ENCODE data around the gene SEPHS2.
"Not testable (repeated sequence)": the region's sequence is repeated elsewhere in the genome, so short reads cannot be mapped to it uniquely, and the experiment has no call there.

The SEPHS2 gene

GRCh38 chr16:30445408-30446202 is at the start of gene SEPHS2:
Gene SEPHS2 (minus strand): TSS chr16:30445874. CDS start chr16:30445727, 147 bp downstream.
- peak; percentile 98 for DNase-seq

DNA sequence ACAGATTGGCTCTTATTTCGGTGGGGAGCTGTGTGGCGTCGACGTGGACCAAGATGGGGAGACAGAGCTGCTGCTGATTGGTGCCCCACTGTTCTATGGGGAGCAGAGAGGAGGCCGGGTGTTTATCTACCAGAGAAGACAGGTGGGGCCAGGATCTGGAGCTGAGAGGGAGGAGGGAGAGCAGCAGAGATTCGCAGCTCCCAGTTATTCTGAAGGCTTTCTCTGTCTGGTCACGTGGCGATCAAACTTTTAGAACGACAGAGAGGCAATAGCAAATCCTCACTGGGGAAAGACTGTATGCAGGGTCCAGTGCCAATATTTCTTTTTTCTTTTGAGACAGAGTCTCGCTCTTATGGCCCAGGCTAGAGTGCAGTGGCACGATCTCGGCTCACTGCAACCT is 49.0 kb upstream of the SEPHS2 start:
- no peak for DNase-seq

GRCh38 chr16:30493941-30494488 is 48.3 kb upstream of the SEPHS2 start:
- no peak for DNase-seq

DNA sequence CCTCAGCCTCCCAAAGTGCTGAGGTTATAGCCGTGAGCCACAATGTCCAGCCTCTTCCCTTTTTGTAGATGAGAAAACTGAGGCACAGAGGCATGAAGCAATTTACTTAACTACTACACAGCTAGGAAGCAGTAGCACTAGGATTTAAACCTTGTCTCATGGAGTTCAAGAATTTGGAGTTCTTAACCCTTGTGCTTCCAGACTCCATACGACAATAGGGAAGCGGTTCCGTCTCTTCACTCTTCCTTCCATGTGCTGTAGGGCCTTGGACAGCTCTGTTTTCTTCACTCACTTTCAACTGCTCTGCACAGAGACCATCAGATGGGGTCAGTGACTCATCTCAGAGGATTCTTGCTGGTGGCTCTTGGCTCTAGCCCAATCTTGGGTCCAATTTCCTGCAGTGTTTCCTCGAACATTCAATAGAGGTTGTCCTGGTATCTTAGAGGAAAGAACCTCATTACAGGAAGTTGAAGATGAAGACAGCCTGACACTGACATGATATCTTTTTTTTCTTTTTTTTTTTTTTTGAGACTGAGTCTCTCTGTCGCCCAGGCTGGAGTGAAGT is 46.2 kb upstream of the SEPHS2 start:
- peak; percentile 20 for DNase-seq

DNA sequence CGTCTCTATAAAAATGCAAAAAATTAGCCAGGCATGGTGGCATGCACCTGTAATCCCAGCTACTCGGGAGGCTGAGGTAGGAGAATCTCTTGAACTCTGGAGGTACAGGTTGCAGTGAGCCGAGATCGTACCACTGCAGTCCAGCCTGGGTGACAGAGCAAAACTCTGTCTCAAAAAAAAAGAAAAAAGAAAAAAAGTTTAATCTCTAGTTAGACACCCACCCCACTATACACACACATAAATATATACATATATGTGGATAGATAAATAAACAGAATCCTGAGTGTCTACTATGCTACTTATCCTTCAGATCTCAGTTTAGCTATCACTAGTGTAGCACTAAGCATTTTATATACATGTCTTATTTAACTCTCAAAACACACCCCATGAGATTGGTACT is 45.6 kb upstream of the SEPHS2 start:
- no peak for DNase-seq

- no peak for DNase-seq
These were observed 44.5 kb upstream of the SEPHS2 start for GRCh38 chr16:30490210-30490609.

DNA sequence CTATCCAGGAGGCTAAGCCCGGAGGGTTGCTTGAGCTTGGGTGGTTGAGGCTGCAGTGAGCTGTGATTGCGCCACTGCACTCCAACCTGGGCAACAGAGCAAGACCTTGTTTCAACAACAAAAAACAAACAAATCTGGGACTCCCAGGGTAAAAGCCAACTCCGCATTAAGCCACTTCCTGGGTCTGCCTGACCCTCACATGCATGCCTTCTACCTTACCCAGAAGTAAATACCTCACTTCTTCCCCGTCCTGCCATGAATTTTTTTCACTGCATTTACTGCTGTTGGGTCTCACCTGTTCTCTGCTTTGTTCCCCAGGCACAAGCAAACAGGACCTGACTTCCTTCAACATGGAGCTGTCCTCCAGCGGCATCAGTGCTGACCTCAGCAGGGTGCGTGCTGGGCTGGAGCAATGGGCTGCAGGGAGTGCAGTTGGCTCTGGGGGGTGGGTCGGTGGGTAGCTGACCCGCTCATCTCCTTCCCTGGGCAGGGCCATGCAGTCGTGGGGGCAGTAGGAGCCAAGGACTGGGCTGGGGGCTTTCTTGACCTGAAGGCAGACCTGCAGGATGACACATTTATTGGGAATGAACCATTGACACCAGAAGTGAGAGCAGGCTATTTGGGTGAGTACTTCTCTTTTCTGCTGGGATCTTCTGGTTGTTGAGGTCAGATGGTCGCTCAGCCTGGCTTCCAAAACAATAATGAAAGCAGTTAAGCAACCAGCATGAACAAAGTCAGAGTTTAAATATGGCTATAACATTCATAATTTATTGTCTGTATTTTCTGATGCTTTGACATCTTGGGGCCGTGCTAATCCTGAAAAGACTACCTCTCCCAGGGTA is 43.3 kb upstream of the SEPHS2 start:
- no peak for DNase-seq

GRCh38 chr16:30485818-30486436 is 40.3 kb upstream of the SEPHS2 start:
- no peak for DNase-seq

GRCh38 chr16:30484887-30485286 is 39.2 kb upstream of the SEPHS2 start:
- no peak for DNase-seq

DNA sequence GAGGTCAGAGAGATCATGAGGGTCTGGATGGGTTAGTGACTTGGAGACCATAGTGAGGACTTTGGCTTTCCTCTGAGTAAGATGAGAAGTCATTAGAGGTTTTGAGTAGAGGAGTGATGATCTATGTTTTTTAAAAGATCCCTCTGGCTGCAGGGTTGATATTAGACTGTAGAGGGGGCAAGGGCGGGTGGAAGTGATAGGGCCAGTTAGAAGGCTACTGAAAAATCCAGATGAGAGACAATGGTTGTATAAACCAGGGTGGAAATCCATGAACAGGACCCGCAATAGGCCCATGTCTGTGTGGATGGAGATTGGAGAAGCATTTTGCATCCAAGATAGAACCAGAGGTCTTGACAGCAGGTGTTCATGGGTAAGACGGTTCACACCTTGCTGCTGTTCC is 36.7 kb upstream of the SEPHS2 start:
- DNase-seq, result no peak

DNA sequence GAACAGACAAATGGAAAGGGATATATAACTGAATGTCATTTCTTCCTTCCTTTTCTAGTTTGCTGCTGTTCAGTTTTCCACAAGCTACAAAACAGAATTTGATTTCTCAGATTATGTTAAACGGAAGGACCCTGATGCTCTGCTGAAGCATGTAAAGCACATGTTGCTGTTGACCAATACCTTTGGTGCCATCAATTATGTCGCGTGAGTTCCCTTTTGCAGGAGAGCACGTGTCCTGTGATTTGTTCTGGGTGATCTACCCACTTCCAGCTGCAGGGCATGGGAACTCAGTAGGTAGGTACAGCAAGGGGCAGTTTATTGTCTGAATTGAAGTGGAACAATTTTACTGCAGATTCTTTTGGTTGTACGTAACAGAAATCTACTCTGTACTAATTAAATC is 35.7 kb upstream of the SEPHS2 start:
- no peak for DNase-seq

DNA sequence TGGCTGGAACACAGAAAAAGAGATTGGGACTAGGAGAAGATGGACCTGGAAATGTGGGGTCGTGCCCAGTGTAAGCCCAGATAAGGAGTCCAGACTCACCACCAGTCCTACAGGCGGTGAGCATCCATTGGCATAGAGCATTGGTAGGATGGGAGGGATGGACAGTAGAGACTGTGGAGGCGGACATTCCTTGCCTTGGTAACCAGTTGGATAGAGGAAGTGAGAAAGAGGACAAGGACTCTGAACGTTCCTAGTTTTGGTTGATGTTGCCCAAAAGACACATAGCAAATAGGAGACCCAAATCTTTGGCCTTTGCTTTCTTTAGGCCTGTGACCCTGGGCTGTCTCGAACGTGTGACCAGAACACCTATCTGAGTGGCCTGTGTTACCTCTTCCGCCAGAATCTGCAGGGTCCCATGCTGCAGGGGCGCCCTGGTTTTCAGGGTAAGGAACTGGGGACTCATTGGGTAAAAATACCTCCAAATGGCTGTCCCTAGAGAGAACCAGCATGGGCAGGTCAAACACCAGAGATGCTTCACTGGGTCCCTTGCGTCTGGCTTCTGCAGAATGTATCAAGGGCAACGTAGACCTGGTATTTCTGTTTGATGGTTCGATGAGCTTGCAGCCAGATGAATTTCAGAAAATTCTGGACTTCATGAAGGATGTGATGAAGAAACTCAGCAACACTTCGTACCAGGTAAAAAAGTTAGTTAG is 33.2 kb upstream of the SEPHS2 start:
- no peak for DNase-seq

GRCh38 chr16:30477773-30478172 is 32.1 kb upstream of the SEPHS2 start:
- not testable (repeated sequence) for DNase-seq

DNA sequence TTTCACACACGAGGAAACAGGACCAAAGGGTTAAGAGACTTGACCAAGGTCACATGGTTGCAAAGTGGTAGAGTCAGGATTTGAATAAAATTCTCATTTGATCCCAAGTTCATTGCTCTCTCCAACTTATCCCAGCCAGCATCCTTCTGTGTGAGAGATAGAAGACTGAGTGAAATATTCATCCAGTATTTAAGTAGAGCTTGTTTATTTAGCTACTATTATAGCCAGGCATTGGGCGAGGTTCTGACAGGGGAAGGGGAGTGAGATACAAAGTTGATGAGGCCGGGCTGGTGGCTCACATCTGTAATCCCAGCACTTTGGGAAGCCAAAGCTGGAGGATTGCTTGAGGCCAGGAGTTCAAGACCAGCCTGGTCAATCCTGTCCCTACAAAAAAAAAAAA is 31.3 kb upstream of the SEPHS2 start:
- DNase-seq, result no peak

DNA sequence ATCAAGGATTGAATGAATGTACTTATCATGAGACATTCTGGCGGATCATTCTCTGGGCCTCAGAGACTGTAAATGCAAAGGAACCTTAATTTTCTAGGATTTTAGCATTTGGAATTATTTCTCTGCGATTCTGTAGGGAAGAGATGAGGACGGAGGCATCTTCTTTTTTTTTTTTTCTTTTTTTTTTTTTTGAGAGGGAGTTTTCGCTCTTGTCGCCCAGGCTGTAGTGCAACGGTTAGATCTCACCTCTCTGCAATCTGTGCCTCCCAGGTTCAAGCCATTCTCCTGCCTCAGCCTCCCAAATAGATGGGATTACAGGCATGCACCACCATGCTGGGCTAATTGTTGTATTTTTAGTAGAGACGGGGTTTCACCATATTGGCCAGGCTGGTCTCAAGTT is 29.0 kb upstream of the SEPHS2 start:
- no peak for DNase-seq

- no peak for DNase-seq
These were observed 28.4 kb upstream of the SEPHS2 start for GRCh38 chr16:30474074-30474452.

DNA sequence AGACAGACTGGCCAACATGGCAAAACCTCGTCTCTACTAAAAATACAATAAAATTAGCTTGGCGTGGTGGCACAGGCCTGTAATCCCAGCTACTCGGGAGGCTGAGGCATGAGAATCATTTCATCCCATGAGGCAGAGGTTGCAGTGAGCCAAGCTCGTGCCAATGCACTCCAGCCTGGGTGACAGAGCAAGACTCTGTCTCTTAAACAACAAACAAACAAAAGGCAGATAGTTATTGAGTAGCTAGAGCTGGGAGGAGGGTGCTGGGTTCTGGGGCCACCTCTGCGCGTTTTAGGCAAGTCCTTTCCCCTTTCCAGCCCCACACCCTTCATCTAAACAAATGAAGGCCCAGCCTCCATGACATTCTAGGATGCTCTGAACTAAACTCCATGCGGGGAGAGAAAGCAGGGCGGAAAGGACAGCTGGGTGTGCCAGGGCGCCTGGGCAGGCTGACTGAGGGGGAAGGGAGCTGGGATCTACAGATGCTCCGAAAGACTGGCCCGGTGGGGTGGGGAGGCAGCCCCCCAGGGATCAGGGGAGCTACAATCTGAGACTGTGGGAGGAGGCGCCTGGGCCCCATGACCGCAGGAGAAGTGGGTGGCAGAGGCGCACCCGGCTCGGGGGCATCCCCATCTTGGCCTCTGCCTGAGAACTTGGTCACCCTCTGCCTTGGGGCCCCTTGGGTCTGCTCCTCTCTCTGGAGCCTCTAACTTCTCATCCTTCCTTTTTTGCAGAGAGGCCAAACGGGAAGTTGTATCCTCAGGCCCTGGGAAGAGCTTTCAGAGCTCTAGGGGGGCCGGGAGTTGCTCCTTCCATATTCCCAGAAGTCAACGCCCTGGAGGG is 27.8 kb upstream of the SEPHS2 start:
- peak; percentile 73 for DNase-seq

DNA sequence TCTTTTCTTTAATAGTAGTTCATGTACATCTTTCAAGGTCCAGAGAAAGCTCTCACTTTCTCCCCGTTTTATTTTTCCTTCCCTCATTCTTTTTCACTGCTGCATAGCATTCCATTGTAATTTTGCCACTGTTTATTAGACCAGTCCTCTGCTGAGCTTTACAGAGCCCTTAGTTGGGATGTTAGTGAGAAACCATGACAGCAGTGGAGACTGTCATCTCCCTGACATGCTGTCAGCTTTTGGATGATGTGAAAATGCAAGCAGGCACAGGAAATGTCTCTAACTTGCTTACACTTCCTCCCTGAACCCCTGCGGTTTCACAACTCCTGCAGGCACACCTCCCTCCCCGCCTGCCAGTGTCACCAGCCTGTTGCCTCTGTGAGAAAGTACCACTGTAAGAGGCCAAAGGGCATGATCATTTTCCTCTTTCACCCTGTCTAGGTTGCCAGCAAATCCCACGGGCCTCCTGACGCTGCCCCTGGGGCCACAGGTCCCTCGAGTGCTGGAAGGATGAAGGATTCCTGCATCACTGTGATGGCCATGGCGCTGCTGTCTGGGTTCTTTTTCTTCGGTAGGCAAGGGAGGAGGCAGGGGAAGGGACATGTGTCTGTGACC is 26.8 kb upstream of the SEPHS2 start, which contains the start of gene ITGAL:
TSS of gene ITGAL (plus strand) at position 415 of the 615 bp plus-strand sequence. CDS start at position 511, 96 bp downstream.
- DNase-seq, result peak; percentile 97

- DNase-seq, result no peak
These were observed 24.9 kb upstream of the SEPHS2 start for GRCh38 chr16:30470632-30470995.

- DNase-seq, result peak; percentile 58
These were observed 24.5 kb upstream of the SEPHS2 start for GRCh38 chr16:30470170-30470512.

GRCh38 chr16:30464078-30464477 is 18.4 kb upstream of the SEPHS2 start:
- no peak for DNase-seq
